Psoas muscle (tissue), 8 donors: ENCODE data around the gene MAGEA9B. TPM values are rescaled to one million over a fixed set of nuclear protein-coding genes. Genes with fewer than 3 reads are reported as not detected.
"Not testable (repeated sequence)": the region's sequence is repeated elsewhere in the genome, so short reads cannot be mapped to it uniquely, and the experiment has no call there.

ENCODE experiments used
- ATAC-seq, 4 donors: fragments of 200-7000 bp; cut with Tn5 transposase; one replicate each; pipeline ENCODE4 v1.9.1; 2020; ENCODE audit warnings: moderate library complexity in 3 of 4, mild to moderate bottlenecking in 2 of 4
- DNase-seq, 2 donors: peaks; one replicate each; pipeline ENCODE4 v3.0.0-alpha.2; 2020
- H3K27ac ChIP-seq: fragments of 200-600 bp; one replicate; pipeline ENCODE4 v1.8.0; 2022
- H3K27me3 ChIP-seq, 3 donors: fragments of 200-600 bp in 1 of 3; one replicate each; pipeline versions ENCODE4 v1.6.1 to v1.8.0; 2013 to 2022; ENCODE audit warnings: low read length in 2 of 3, mild to moderate bottlenecking in 2 of 3, moderate library complexity in 1 of 3; ENCODE audit not compliant: insufficient read depth in 3 of 3
- H3K36me3 ChIP-seq, 2 donors: fragments of 200-600 bp in 1 of 2; one replicate each; pipeline versions ENCODE4 v1.6.1 to v1.8.0; 2013 to 2022; ENCODE audit warnings: low read depth in 1 of 2, mild to moderate bottlenecking in 1 of 2, moderate library complexity in 1 of 2; ENCODE audit not compliant: insufficient read depth in 1 of 2
- H3K4me1 ChIP-seq: fragments of 200-600 bp; one replicate; pipeline ENCODE4 v1.8.0; 2022
- H3K4me3 ChIP-seq: fragments of 200-600 bp; one replicate; pipeline ENCODE4 v1.8.0; 2022; ENCODE audit warnings: mild to moderate bottlenecking
- H3K9me3 ChIP-seq: fragments of 200-600 bp; one replicate; pipeline ENCODE4 v1.8.0; 2022
- CTCF ChIP-seq: fragments of 200-600 bp; IDR thresholded peaks from one replicate; pipeline ENCODE4 v1.8.0; 2022; ENCODE audit warnings: antibody characterized with exemption
- WGBS, 3 donors: extraction: QIAGEN DNeasy Blood & Tissue Kit; methylation state at CpG; one replicate each; pipeline versions ENCODE4 v1.1.6 to v1.1.7; 2013; 5-methylcytosine and 5-hydroxymethylcytosine counted together
- intact Hi-C, 2 donors: fragments of 100-400 bp; cut with DNase I; formaldehyde crosslinking; loops; one replicate each; pipeline versions ENCODE4 v1.11.0 to v1.14.2; 2022
- polyA plus RNA-seq, 3 donors: library from polyadenylated mRNA; stranded (reverse); fragments of 200-250 nt; gene quantifications; one replicate each; pipeline ENCODE4 v1.2.3, GENCODE V29; 2013
- total RNA-seq, 4 donors: library from RNA; stranded (reverse); fragmentation: NEBNext Ultra II Directional in 2 of 4; extraction: Animal tissue kit (Norgen Biotek cat#: 25700) in 2 of 4; gene quantifications; one replicate each; pipeline versions ENCODE4 v1.2.1 to v1.2.4, GENCODE V29; 2021 to 2023
- donor health status: healthy with polysubstance abuse.
- donor health status: DM: no; HTN: no; CAD: no; lungs with moderate emphysema.
- donor health status: Bipolar disorder and iron deficiency.
- donor health status: healthy.
- donor health status: DM: yes; HTN: yes; CAD: no.
- donor health status: DM: no; HTN: no; CAD: no.
- donor health status: DM: no; HTN: no; CAD: no.
- donor health status: DM: yes; HTN: yes; CAD: no.

The MAGEA9B gene
- total and polyA plus RNA-seq, 7 donors = not detected

GRCh38 chrX:149573456-149573855 lies 13.8 kb downstream of the MAGEA9B start:
- DNase-seq, H3K4me3 ChIP-seq, H3K4me1 ChIP-seq, intact Hi-C loops, H3K27ac ChIP-seq, H3K36me3 ChIP-seq, ATAC-seq, H3K27me3 ChIP-seq, H3K9me3 ChIP-seq: not testable (repeated sequence)
- WGBS, 3 donors = no CpG with 5 or more reads among the region's 1 CpG

GRCh38 chrX:149572743-149573142 lies 14.5 kb downstream of the MAGEA9B start:
- DNase-seq (no peak), ATAC-seq (no peak)
- H3K27me3 ChIP-seq = no peaks in the 10 kb centered on the region
- intact Hi-C loops = no loop called here
- no peaks in the 10 kb centered on the region for H3K9me3 ChIP-seq
- no peaks in the 10 kb centered on the region for H3K4me1 ChIP-seq
- H3K36me3 ChIP-seq = no peaks in the 10 kb centered on the region
- TF ChIP-seq CTCF = no peak
- no peak overlapping the region for H3K4me3 ChIP-seq
- no peak overlapping the region for H3K27ac ChIP-seq
- 36 to 45% methylated on average over 1 of the region's 1 CpG; no CpG with 5 or more reads in 1 of the 3 donors for WGBS, 3 donors

GRCh38 chrX:149571770-149572169 lies 15.5 kb downstream of the MAGEA9B start:
- ATAC-seq = no peak
- Histone ChIP-seq H3K4me1 (no peaks in the 10 kb centered on the region), H3K4me3 (no peak overlapping the region), H3K9me3 (no peaks in the 10 kb centered on the region), H3K27ac (no peak overlapping the region), H3K27me3 (no peaks in the 10 kb centered on the region), H3K36me3 (no peaks in the 10 kb centered on the region)
- WGBS, 3 donors = 68 to 81% methylated on average over 7 of the region's 7 CpGs; no CpG with 5 or more reads in 1 of the 3 donors
- TF ChIP-seq CTCF = no peak
- no peak for DNase-seq
- intact Hi-C loops = no loop called here

GRCh38 chrX:149570668-149571067 lies 16.6 kb downstream of the MAGEA9B start:
- Histone ChIP-seq H3K36me3 (no peaks in the 10 kb centered on the region), H3K27ac (no peak overlapping the region), H3K4me3 (no peak overlapping the region), H3K4me1 (no peaks in the 10 kb centered on the region), H3K27me3 (no peaks in the 10 kb centered on the region), H3K9me3 (no peaks in the 10 kb centered on the region)
- ATAC-seq (no peak), DNase-seq (no peak)
- TF ChIP-seq CTCF = no peak
- intact Hi-C loops = no loop called here
- WGBS, 3 donors = 52 to 74% methylated on average over 6 of the region's 6 CpGs; no CpG with 5 or more reads in 1 of the 3 donors

GRCh38 chrX:149569770-149570169 lies 17.5 kb downstream of the MAGEA9B start:
- DNase-seq = no peak
- Histone ChIP-seq H3K27me3 (no peaks in the 10 kb centered on the region), H3K27ac (no peak overlapping the region), H3K9me3 (no peaks in the 10 kb centered on the region), H3K36me3 (no peaks in the 10 kb centered on the region), H3K4me1 (no peaks in the 10 kb centered on the region), H3K4me3 (no peak overlapping the region)
- 44 to 66% methylated on average over 2 of the region's 2 CpGs; no CpG with 5 or more reads in 1 of the 3 donors for WGBS, 3 donors
- TF ChIP-seq CTCF = no peak
- ATAC-seq = no peak
- intact Hi-C loops = no loop called here
